NCI-H2196 (cell line): ENCODE measurements around the gene PIM3.

ENCODE experiments used
- DNase-seq: peaks from one replicate; lab custom pipeline; 2025; ENCODE audit not compliant: unreplicated experiment; lab: John Stamatoyannopoulos, UW

The PIM3 gene

GRCh38 chr22:49927483-49928184 is 32.9 kb upstream of the PIM3 start:
- DNase-seq, result no peak

DNA sequence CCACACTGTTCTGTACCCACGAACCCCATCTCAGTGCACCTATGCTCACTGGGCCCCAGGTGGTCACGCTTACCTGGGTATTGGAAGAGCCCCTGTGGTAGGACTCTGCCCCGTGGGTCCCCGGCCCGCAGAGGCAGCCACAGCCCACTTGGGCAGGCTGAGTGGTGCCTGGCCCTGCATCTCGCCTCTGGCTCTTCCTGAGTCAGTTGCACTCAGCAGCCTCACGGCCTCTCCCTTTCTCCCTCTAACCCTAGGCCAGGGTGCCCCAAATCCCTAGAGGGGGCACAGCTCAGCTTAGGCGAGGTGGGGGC is 32.4 kb upstream of the PIM3 start:
- DNase-seq, result no peak

- no peak for DNase-seq
Observed at GRCh38 chr22:49928555-49929210, 31.9 kb upstream of the PIM3 start.

DNA sequence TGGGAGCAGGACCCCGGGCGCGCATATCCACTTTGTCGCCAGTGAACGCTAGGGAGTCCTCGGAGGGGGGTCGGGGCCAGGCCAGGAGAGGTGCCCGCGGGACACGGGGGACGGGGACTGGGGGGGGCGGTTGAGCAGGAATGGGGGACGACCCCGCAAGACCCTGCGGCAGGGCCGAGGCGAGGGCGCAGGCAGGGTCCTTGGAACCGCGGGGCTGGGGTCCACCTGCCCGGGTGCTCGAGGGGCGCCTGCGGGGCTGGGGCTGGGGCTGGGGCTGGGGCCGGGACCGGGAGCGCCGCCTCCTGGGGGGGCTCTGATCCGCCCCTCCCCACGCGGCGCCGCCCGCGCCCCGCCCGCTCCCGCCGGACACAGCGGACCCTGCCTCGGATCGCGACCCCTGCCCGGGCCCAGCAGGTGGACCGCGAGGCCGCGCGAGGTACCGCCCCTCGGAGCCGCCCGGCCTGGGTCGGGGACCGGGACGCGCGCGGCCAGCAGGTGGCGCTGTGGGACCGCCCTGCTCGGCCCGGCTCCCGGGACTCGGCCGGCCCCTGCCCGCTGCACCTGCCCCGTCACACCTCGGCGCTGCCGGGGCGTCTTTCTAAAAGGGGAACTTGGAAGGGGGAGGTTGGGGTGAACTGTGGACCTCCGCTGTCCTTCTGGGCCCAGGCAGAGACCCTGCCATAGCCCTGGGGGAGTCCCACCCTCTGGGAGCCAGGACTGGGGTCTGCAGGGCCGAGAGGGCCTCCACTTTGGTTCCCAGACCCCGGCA is 31.2 kb upstream of the PIM3 start:
- DNase-seq, result peak; percentile 48

GRCh38 chr22:49929994-49930575 is 30.5 kb upstream of the PIM3 start:
- DNase-seq, result no peak

DNA sequence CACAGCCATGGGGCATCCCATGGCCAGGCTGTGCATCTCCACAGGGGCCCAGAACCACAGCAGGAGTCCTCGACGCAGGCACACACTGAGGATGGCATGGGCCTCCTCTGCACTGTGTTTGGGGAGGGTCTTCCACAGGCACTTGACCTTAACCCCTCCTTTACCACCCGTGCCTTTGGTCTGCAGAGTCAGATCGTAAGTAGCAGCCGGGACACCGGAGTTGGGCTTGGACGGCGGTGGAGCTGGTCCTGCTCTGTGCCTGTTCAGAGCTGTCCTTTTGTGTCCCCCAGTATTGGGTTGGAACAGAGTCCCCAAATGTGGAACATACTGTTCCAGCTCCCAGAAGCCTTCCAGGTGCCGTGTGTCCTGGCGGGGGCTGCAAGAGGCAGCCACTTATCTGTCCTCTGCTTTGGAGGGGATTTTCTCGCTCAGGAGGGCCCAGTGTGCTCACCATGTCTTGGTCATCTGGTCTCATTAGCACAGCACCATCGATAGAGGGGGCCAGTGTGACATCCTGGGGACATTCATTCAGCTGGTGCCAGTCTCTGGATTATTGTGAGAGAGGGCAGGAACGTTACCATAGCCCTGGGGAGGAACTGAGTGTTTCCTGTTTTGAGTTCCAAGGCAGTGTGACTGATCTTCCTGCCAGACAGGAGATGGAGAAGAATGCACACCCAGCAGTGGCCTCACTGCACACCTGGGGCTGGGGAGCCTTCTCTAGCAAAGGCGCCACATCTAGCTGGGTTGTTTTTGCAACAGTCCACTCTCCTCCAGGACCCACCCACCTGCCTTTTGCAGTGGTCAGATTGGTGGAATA is 29.8 kb upstream of the PIM3 start:
- DNase-seq, result peak; percentile 26

- DNase-seq, result no peak
Observed at GRCh38 chr22:49933236-49934159, 27.1 kb upstream of the PIM3 start.

- DNase-seq, result no peak
Observed at GRCh38 chr22:49934160-49934890, 26.2 kb upstream of the PIM3 start.

DNA sequence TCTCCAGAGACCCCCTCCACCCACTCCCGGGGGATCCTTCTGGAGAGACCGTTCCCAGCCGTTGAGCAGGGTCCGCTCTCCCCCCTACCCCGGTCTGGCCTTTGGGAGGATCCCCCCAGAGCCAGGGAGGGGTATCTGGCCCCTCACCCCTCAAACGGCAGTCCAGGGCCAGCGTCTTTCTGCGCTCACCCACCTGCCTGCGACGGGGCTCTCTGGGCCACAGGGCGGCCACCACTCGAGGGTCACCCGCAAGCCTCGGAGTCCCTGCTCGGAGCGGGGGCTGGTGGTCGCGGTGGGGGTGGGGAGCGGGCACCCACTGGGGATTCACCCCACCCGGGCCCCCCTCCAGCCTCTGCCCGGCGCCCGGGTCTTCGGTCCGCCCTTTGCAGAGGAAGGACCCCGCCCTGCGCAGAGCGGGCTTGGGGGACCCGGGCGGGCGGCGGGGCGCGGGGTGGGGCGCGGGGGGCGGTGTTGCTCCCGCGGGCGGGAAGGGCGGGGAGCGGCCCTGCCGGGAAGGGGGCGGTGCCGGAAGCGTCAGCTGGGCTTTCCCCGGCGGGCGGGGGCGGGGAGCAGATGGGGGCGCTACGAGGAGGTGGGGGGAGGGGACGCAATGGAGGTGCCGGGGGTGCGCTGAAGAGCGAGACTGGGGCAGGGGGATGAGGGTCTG is 25.5 kb upstream of the PIM3 start:
- DNase-seq, result peak; percentile 42

DNA sequence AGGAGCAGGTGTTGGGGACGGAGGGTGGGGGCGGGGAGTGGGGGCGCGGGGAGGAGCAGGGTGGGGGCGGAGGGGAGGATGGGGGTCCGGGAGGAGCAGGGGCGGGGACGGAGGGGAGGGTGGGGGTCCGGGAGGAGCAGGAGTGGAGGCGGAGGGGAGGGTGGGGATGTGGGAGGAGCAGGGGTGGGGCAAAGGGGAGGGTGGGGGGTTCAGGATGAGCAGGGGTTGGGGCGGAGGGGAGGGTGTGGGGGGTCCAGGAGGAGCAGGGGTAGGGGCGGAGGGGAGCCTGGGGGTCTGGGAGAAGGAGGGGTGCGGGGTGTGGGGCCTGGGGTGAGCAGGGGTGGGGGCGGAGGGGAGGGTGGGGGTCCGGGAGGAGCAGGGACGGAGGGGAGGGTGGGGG is 25.0 kb upstream of the PIM3 start:
- no peak for DNase-seq

- peak; percentile 94 for DNase-seq
Observed at GRCh38 chr22:49936018-49936972, 24.3 kb upstream of the PIM3 start.

GRCh38 chr22:49936973-49937757 is 23.4 kb upstream of the PIM3 start:
- DNase-seq, result no peak

- DNase-seq, result no peak
Observed at GRCh38 chr22:49937758-49938564, 22.6 kb upstream of the PIM3 start.

- no peak for DNase-seq
Observed at GRCh38 chr22:49938565-49939136, 21.9 kb upstream of the PIM3 start.

DNA sequence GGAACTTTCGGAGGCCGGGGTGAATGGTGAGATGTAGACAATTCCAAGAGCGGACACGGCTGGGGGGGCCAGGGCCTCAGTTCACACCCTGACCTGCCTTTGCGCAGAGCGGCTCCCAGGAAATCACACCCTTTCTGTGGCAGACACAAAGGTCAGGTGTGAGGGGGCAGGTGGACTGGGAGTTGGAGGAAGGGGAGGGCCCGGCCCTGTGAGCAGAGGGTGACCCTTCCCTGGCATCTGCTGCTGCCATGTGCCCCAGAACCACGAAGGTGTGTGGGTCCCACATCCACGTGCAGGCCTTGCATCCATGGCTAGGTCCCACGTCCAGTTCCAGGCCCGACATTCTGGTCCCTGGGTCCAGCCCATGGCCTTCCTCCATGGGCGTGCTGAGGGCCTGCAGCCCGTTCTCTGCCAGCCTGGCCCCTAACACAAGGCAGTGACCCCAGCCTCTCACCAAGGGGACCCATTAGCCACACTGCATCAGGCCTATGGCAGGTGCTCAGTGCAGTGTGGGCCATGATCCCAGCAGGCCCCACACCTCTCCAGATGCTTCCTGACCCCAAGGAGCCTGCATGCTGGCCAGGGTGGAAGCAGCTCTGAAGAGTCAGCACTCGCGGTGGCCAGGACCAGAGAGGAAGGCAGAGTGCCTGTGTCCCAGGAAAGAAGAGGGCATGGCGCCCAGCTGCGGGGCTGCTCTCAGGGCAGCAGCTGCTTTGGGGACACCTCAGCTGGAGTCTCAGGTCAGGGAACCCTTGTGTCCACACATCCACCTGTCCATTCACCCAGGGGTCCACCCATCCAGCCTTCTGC is 18.9 kb upstream of the PIM3 start:
- DNase-seq, result no peak
